Neural cell (in vitro differentiated cells): ENCODE results near the gene GOLGA6A. TPM values are rescaled to one million over a fixed set of nuclear protein-coding genes. Genes with fewer than 3 reads are reported as not detected.

Source experiments
- H2AFZ ChIP-seq: fragments of 200-600, 300-800 bp; sonication (generic), shearing (Covaris generic); 2 replicates; pipeline ENCODE4 v1.6.0; 2014; ENCODE audit warnings: low read depth, mild to moderate bottlenecking, antibody characterized with exemption, low read length, moderate library complexity
- H3F3A ChIP-seq: fragments of 200-600 bp; shearing (Covaris generic); 2 replicates; pipeline ENCODE4 v1.6.1; 2016; ENCODE audit warnings: mild to moderate bottlenecking, moderate library complexity, mixed read lengths, antibody characterized with exemption, low read length; ENCODE audit not compliant: insufficient read depth, poor library complexity, severe bottlenecking
- H3K27ac ChIP-seq: fragments of 200-600, 300-800 bp; sonication (generic), shearing (Covaris generic); 2 replicates; pipeline ENCODE4 v1.5.1; 2014; ENCODE audit warnings: mild to moderate bottlenecking, low read length, moderate library complexity
- H3K27me3 ChIP-seq: fragments of 300-800, 200-600 bp; sonication (generic), shearing (Covaris generic); 2 replicates; pipeline ENCODE4 v1.6.0; 2014; ENCODE audit warnings: mild to moderate bottlenecking, low read depth, low read length, moderate library complexity; ENCODE audit not compliant: insufficient read depth
- H3K36me3 ChIP-seq: fragments of 300-800, 200-600 bp; sonication (generic), shearing (Covaris generic); 2 replicates; pipeline ENCODE4 v1.5.1; 2014; ENCODE audit warnings: mild to moderate bottlenecking, antibody characterized with exemption, low read length, moderate library complexity; ENCODE audit not compliant: insufficient read depth
- H3K4me2 ChIP-seq: fragments of 300-800, 200-600 bp; sonication (generic), shearing (Covaris generic); 2 replicates; pipeline ENCODE4 v1.6.0; 2014; ENCODE audit warnings: mild to moderate bottlenecking, low read length
- H3K4me3 ChIP-seq: fragments of 300-800, 200-600 bp; sonication (generic), shearing (Covaris generic); 2 replicates; pipeline ENCODE4 v1.5.1; 2014; ENCODE audit warnings: mild to moderate bottlenecking, low read length, moderate library complexity
- H3K79me2 ChIP-seq: fragments of 200-600 bp; shearing (Covaris generic); replicated peaks from 2 replicates; pipeline ENCODE4 v1.6.0; 2014; ENCODE audit warnings: mild to moderate bottlenecking, low read length, moderate library complexity; ENCODE audit not compliant: insufficient read depth
- H3K9ac ChIP-seq: fragments of 300-800, 200-600 bp; sonication (generic), shearing (Covaris generic); 2 replicates; pipeline ENCODE4 v1.6.1; 2016; ENCODE audit warnings: mild to moderate bottlenecking, low read length, mixed read lengths
- H3K9me2 ChIP-seq: fragments of 200-600 bp; shearing (Covaris generic); 2 replicates; pipeline ENCODE4 v1.6.1; 2016; ENCODE audit warnings: mild to moderate bottlenecking, low read length, mixed read lengths; ENCODE audit not compliant: insufficient read depth
- H3K9me3 ChIP-seq: fragments of 200-600, 300-800 bp; sonication (generic), shearing (Covaris generic); 2 replicates; pipeline ENCODE4 v1.6.1; 2016; ENCODE audit warnings: mild to moderate bottlenecking, mixed run types, low read length, moderate library complexity, mixed read lengths
- H4K20me1 ChIP-seq: fragments of 200-600 bp; shearing (Covaris generic); 2 replicates; pipeline ENCODE4 v1.6.1; 2016; ENCODE audit warnings: mild to moderate bottlenecking, mixed run types; ENCODE audit not compliant: insufficient read depth
- CTCF ChIP-seq: fragments of 450-650 bp; IDR thresholded peaks from 2 replicates; pipeline ENCODE4 v1.5.1; 2014; ENCODE audit warnings: antibody characterized with exemption, mild to moderate bottlenecking, moderate library complexity; ENCODE audit not compliant: poor library complexity, severe bottlenecking
- EP300 ChIP-seq: fragments of 450-650 bp; conservative IDR thresholded peaks from 2 replicates; pipeline ENCODE4 v1.6.1; 2014; ENCODE audit warnings: antibody characterized with exemption, mild to moderate bottlenecking, moderate library complexity; ENCODE audit not compliant: poor library complexity, severe bottlenecking
- EZH2 ChIP-seq: fragments of 200-600, 300-800 bp; shearing (Covaris generic), sonication (generic); IDR thresholded peaks from 2 replicates; pipeline ENCODE4 v1.6.1; 2014; ENCODE audit warnings: antibody characterized with exemption, low read length, borderline replicate concordance, mild to moderate bottlenecking; ENCODE audit not compliant: insufficient read depth, poor library complexity, severe bottlenecking
- MXI1 ChIP-seq: fragments of 450-650 bp; conservative IDR thresholded peaks from 2 replicates; pipeline ENCODE4 v1.6.1; 2014; ENCODE audit warnings: antibody characterized with exemption, mild to moderate bottlenecking; ENCODE audit not compliant: poor library complexity, severe bottlenecking
- POLR2AphosphoS5 ChIP-seq: IDR thresholded peaks from 2 replicates; pipeline ENCODE4 v1.6.1; 2012
- RAD21 ChIP-seq: fragments of 450-650 bp; conservative IDR thresholded peaks from 2 replicates; pipeline ENCODE4 v1.6.1; 2014; ENCODE audit warnings: antibody characterized with exemption, mild to moderate bottlenecking, moderate library complexity
- SMC3 ChIP-seq: fragments of 450-650 bp; conservative IDR thresholded peaks from 2 replicates; pipeline ENCODE4 v1.6.1; 2014; ENCODE audit warnings: antibody characterized with exemption, mild to moderate bottlenecking, moderate library complexity; ENCODE audit not compliant: poor library complexity
- TAF1 ChIP-seq: IDR thresholded peaks from 2 replicates; pipeline ENCODE4 v1.6.1; 2012; ENCODE audit warnings: low read depth
- polyA plus RNA-seq: library from polyadenylated mRNA; depleted of rRNA; stranded (reverse); fragments of >200 nt; gene quantifications from 2 replicates; pipeline ENCODE4 v1.2.3, GENCODE V29; 2014
- TF ChIP-seq, protein P1 (sequence below): IDR thresholded peaks from 2 replicates; pipeline ENCODE4 v1.6.1; 2012; ENCODE audit warnings: borderline replicate concordance

Gene GOLGA6A
- polyA plus RNA-seq, 1 donor from 2014 or later, result 0.50 TPM

DNA sequence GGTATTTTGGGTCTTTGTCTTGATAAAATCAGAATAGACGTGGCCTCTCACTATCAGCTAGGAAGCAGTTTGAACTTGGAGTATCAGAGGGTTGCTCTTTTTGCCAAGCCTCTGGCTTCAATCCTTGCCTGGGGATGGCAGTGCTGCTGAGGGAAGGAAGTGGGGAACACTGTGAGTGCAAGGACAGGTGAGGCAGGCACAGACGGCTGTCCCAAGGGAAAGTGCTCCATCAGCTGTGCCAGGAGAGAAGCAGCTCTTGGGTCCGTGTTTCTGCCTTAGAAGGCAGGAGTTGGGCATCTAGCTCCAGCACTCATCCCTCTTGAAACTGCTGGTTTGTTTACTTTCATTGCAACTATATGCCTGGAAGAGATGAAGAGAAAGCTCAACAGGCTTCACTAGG, 54.7 kb downstream of the GOLGA6A start:
- Histone ChIP-seq H3K27me3 (no peaks in the 10 kb centered on the region), H3K9me3 (no peaks in the 10 kb centered on the region), H3K36me3 (no peaks in the 10 kb centered on the region), H3K9me2 (no peaks in the 10 kb centered on the region), H3K4me3 (no peak overlapping the region), H3K27ac (no peak overlapping the region), H3K79me2 (no peaks in the 10 kb centered on the region), H3K9ac (no peak overlapping the region), H3K4me2 (no peak overlapping the region), H2AFZ (no peak overlapping the region), H3F3A (no peaks in the 10 kb centered on the region), H4K20me1 (no peaks in the 10 kb centered on the region)
- no peak for TF ChIP-seq CTCF
- TF ChIP-seq, protein P1, sequence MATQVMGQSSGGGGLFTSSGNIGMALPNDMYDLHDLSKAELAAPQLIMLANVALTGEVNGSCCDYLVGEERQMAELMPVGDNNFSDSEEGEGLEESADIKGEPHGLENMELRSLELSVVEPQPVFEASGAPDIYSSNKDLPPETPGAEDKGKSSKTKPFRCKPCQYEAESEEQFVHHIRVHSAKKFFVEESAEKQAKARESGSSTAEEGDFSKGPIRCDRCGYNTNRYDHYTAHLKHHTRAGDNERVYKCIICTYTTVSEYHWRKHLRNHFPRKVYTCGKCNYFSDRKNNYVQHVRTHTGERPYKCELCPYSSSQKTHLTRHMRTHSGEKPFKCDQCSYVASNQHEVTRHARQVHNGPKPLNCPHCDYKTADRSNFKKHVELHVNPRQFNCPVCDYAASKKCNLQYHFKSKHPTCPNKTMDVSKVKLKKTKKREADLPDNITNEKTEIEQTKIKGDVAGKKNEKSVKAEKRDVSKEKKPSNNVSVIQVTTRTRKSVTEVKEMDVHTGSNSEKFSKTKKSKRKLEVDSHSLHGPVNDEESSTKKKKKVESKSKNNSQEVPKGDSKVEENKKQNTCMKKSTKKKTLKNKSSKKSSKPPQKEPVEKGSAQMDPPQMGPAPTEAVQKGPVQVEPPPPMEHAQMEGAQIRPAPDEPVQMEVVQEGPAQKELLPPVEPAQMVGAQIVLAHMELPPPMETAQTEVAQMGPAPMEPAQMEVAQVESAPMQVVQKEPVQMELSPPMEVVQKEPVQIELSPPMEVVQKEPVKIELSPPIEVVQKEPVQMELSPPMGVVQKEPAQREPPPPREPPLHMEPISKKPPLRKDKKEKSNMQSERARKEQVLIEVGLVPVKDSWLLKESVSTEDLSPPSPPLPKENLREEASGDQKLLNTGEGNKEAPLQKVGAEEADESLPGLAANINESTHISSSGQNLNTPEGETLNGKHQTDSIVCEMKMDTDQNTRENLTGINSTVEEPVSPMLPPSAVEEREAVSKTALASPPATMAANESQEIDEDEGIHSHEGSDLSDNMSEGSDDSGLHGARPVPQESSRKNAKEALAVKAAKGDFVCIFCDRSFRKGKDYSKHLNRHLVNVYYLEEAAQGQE, result no peak

DNA sequence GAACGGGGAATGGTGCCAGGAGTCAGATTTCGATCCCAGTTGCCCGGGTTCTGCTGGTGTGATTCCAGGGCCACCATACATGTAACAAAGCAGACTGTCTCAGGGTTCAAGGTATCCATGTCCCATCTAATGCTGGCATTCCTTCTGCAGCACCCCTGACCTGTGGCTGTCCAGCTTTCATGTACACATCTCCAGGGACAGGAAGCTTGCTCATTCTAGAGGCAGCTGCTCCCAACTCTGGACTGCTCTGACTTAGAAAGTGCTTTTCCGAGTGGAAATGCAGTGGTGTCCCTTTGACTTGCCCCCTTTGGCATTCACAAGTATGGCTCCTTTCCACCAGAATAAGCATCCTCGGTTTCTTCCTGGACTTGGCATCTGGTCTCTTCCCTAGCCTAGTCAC, 56.9 kb downstream of the GOLGA6A start:
- Histone ChIP-seq H3K36me3 (no peaks in the 10 kb centered on the region), H3K9ac (no peak overlapping the region), H3K27me3 (no peaks in the 10 kb centered on the region), H3K9me3 (no peaks in the 10 kb centered on the region), H3K79me2 (no peaks in the 10 kb centered on the region), H3K4me2 (no peak overlapping the region), H4K20me1 (no peaks in the 10 kb centered on the region), H3K4me3 (no peak overlapping the region), H3F3A (no peaks in the 10 kb centered on the region), H2AFZ (no peak overlapping the region), H3K9me2 (no peaks in the 10 kb centered on the region), H3K27ac (no peak overlapping the region)
- TF ChIP-seq, protein P1, result no peak
- TF ChIP-seq MXI1, result no peak
- TF ChIP-seq SMC3, result no peak
- TF ChIP-seq POLR2AphosphoS5, result no peak
- no peak for TF ChIP-seq EP300
- no peak for TF ChIP-seq TAF1
- TF ChIP-seq EZH2, result no peak
- no peak for TF ChIP-seq CTCF
- TF ChIP-seq RAD21, result no peak
